Left lung (tissue), 10 donors: ENCODE data around the gene COL20A1. TPM values are rescaled to one million over a fixed set of nuclear protein-coding genes. Genes with fewer than 3 reads are reported as not detected.
A peak's percentile ranks its signal among the peaks of the same experiment; 100 is the strongest.
"Not testable (repeated sequence)": the region's sequence is repeated elsewhere in the genome, so short reads cannot be mapped to it uniquely, and the experiment has no call there.

Source experiments
- ATAC-seq: fragments of 200-7000 bp; cut with Tn5 transposase; one replicate; pipeline ENCODE4 v1.9.1; 2020; ENCODE audit warnings: moderate library complexity
- DNase-seq, 4 donors: peaks; one replicate each; pipeline ENCODE4 v3.0.0-alpha.2; 2013 to 2020
- H3K27ac ChIP-seq, 2 donors: fragments of 200-600 bp; sonication (generic) in 1 of 2; one replicate each; pipeline versions ENCODE4 v1.5.0 to v1.8.0; 2020 to 2021
- H3K27me3 ChIP-seq, 2 donors: fragments of 200-600 bp; sonication (generic) in 1 of 2; one replicate each; pipeline versions ENCODE4 v1.5.0 to v1.8.0; 2020 to 2021
- H3K36me3 ChIP-seq, 2 donors: fragments of 200-600 bp; sonication (generic) in 1 of 2; one replicate each; pipeline versions ENCODE4 v1.5.0 to v1.8.0; 2020 to 2021
- H3K4me1 ChIP-seq, 2 donors: fragments of 200-600 bp; one replicate each; pipeline ENCODE4 v1.8.0; 2021
- H3K4me3 ChIP-seq, 2 donors: fragments of 200-600 bp; sonication (generic) in 1 of 2; one replicate each; pipeline versions ENCODE4 v1.5.0 to v1.8.0; 2020 to 2021; ENCODE audit warnings: mild to moderate bottlenecking in 1 of 2
- H3K9me3 ChIP-seq, 2 donors: fragments of 200-600 bp; sonication (generic) in 1 of 2; one replicate each; pipeline versions ENCODE4 v1.5.0 to v1.8.0; 2020 to 2021
- intact Hi-C, 2 donors: fragments of 100-400 bp; cut with DNase I; formaldehyde crosslinking; loops; one replicate each; pipeline versions ENCODE4 v1.11.2 to v1.14.2; 2022
- polyA plus RNA-seq, 6 donors: library from polyadenylated mRNA; unstranded; fragments of 120-200 nt; gene quantifications; one replicate each; pipeline ENCODE4 v1.2.1, GENCODE V29; 2013; ENCODE audit not compliant: insufficient read length in 6 of 6
- total RNA-seq, 2 donors: library from RNA; stranded (reverse); fragmentation: NEBNext Ultra II Directional; extraction: Animal tissue kit (Norgen Biotek cat#: 25700); gene quantifications; one replicate each; pipeline ENCODE4 v1.2.1, GENCODE V29; 2021
- TF ChIP-seq, protein P1 (sequence below), 2 donors: fragments of 200-600 bp; sonication (generic) in 1 of 2; IDR thresholded peaks; one replicate each; pipeline versions ENCODE4 v1.5.0 to v1.8.0; 2021; ENCODE audit warnings: antibody characterized with exemption in 2 of 2
- donor health status: DM: no; HTN: yes; CAD: no.
- donor health status: DM: no; HTN: no; CAD: no.

The COL20A1 gene
- total and polyA plus RNA-seq, 8 donors: 0.08 to 0.31 (median 0.24) TPM; not detected in 2

DNA sequence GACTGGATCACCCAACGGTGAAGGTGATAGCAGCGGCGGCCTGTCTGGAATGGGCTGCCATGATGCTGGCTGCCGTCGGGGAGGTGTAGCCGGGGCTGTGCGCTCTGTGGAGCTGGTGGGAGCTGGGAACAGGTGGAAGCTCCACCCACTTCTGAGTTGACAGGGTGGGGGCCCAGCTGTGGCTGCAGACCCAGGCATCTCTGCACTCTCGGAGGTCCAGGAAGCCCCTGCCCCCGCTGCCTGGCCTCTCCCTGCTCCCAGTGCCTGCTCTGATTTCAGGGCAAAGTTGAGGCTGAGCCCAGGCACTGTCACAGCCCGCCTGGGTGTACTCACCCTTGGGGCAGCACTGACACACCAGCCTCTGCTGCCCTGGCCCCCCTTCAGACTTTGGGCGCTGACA is 86.3 kb downstream of the COL20A1 start:
- H3K4me3 ChIP-seq: no peak overlapping the region
- no peak overlapping the region for H3K27ac ChIP-seq
- intact Hi-C loops: no loop called here
- peaks cover 19 to 95% of the 10 kb centered on the region in 2 donors for H3K27me3 ChIP-seq
- H3K9me3 ChIP-seq: no peaks in the 10 kb centered on the region
- TF ChIP-seq, protein P1, sequence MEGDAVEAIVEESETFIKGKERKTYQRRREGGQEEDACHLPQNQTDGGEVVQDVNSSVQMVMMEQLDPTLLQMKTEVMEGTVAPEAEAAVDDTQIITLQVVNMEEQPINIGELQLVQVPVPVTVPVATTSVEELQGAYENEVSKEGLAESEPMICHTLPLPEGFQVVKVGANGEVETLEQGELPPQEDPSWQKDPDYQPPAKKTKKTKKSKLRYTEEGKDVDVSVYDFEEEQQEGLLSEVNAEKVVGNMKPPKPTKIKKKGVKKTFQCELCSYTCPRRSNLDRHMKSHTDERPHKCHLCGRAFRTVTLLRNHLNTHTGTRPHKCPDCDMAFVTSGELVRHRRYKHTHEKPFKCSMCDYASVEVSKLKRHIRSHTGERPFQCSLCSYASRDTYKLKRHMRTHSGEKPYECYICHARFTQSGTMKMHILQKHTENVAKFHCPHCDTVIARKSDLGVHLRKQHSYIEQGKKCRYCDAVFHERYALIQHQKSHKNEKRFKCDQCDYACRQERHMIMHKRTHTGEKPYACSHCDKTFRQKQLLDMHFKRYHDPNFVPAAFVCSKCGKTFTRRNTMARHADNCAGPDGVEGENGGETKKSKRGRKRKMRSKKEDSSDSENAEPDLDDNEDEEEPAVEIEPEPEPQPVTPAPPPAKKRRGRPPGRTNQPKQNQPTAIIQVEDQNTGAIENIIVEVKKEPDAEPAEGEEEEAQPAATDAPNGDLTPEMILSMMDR (IDR thresholded peaks at IDR 0.05): no peak
- ATAC-seq (no peak), DNase-seq (peak in 1 of 4 donors; percentile 45)
- no peaks in the 10 kb centered on the region for H3K4me1 ChIP-seq
- no peaks in the 10 kb centered on the region for H3K36me3 ChIP-seq

DNA sequence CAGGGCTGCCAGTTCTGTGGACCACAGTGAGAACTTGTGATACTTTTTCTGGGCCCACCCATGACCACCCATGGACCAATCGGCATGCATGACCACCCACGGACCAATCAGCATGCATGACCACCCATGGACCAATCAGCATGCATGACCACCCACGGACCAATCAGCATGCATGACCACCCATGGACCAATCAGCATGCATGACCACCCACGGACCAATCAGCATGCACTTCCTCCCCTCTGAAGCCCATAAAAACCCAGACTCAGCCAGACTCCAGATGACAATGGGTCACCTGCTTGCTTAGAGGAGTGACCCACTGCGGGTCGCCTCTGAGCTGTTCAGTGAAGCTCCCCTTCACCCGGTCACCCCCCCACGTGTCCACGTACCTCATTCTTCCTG is 86.9 kb downstream of the COL20A1 start:
- intact Hi-C loops: loop anchor here in 1 of 2 donors (5.0 kb wide), 1 partner anchor 73 kb away; no protein-coding TSS in a partner anchor
- peaks cover 19 to 92% of the 10 kb centered on the region in 2 donors for H3K27me3 ChIP-seq
- H3K9me3 ChIP-seq, H3K27ac ChIP-seq, H3K4me3 ChIP-seq, H3K36me3 ChIP-seq, ATAC-seq, DNase-seq, H3K4me1 ChIP-seq: not testable (repeated sequence)

DNA sequence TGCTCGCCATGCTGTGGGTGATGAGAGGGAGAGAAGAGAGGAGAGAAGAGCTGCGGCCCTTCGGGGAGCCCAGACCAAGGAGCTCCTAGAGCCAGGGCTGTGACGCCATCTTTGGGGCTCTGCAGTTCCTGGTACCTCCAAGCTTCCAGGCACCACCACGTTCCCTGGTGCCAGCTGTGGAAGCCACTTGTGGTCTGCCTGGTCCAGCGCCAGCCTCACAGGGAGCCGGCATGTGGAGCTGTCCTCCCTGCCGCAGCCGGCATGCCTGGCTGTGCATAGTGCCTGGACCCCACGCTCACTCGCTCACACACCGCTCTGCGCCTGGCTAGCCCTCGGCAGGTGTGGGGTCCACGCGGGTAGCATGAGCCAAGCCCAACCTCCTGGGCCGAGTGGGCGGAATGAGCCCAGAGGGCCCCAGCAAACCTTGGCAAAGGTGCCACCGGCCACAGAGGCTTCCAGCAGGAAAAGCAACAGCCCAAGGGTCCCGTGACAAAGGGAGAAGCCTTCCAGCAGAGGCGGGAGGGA is 87.4 kb downstream of the COL20A1 start:
- peaks cover 0 to 6% of the 10 kb centered on the region in 2 donors for H3K9me3 ChIP-seq
- TF ChIP-seq, protein P1 (IDR thresholded peaks at IDR 0.05): no peak
- H3K4me3 ChIP-seq: no peak overlapping the region
- H3K4me1 ChIP-seq: no peaks in the 10 kb centered on the region
- H3K36me3 ChIP-seq: no peaks in the 10 kb centered on the region
- H3K27ac ChIP-seq: no peak overlapping the region
- intact Hi-C loops: loop anchor here in 1 of 2 donors (5.0 kb wide), 1 partner anchor 73 kb away; no protein-coding TSS in a partner anchor
- H3K27me3 ChIP-seq: peaks cover 19 to 87% of the 10 kb centered on the region in 2 donors
- ATAC-seq: no peak
- DNase-seq: peak in 1 of 4 donors; percentile 69

DNA sequence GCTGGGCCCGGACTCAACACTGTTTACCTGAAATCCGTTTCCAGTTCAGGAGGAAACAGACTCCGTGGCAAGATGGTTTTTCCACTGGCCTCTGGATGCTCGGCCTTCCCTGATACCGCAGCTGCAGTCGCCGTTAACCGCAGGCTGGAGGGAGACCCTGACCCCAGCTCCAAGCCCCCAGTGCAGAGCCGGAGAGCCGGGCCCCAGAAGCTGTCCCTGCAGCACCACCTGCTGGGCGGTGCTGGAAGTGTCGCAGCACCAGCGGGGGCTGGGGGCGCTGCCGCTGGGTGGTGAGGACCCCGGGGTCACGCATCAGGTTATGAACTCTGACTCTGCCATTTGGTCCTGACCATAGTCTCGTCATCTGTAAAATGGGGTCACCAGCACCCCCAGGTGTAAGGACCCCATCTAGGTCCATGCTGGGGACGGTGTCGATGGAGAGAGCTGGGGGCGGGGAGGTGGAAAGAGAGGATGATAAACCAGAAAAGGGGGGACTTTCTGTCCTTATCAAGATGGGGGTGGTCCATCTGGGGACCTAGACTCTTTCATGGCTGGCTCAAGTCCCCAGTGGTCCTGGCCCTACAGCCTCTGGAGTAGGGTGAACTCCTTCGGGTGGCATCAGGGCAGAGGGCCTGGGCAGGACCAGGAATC is 88.9 kb downstream of the COL20A1 start:
- H3K9me3 ChIP-seq: peaks cover 0 to 19% of the 10 kb centered on the region in 2 donors
- ATAC-seq (peak; percentile 76), DNase-seq (peak in 2 of 4 donors; percentile 35 to 81)
- H3K27me3 ChIP-seq: peaks cover 12 to 73% of the 10 kb centered on the region in 2 donors
- intact Hi-C loops: loop anchor here in 1 of 2 donors (5.0 kb wide), 1 partner anchor 75 kb away; no protein-coding TSS in a partner anchor
- H3K36me3 ChIP-seq: no peaks in the 10 kb centered on the region
- TF ChIP-seq, protein P1 (IDR thresholded peaks at IDR 0.05): peak; percentile 81 to 94
- H3K4me3 ChIP-seq: no peak overlapping the region
- no peak overlapping the region for H3K27ac ChIP-seq
- H3K4me1 ChIP-seq: no peaks in the 10 kb centered on the region

GRCh38 chr20:63382551-63383300 is 89.7 kb downstream of the COL20A1 start:
- Histone ChIP-seq H3K9me3 (peaks cover 0 to 25% of the 10 kb centered on the region in 2 donors), H3K4me1 (no peaks in the 10 kb centered on the region), H3K4me3 (no peak overlapping the region), H3K27ac (no peak overlapping the region), H3K36me3 (no peaks in the 10 kb centered on the region), H3K27me3 (peaks cover 5 to 65% of the 10 kb centered on the region in 2 donors)
- TF ChIP-seq, protein P1 (IDR thresholded peaks at IDR 0.05): no peak
- DNase-seq (peak in 1 of 4 donors; percentile 45), ATAC-seq (no peak)
- intact Hi-C loops: loop anchor here in 1 of 2 donors (5.0 kb wide), 1 partner anchor 75 kb away; no protein-coding TSS in a partner anchor
